ENCODE results near the gene PDX1. TPM values are rescaled to one million over a fixed set of nuclear protein-coding genes. Genes with fewer than 3 reads are reported as not detected.
A peak's percentile ranks its signal among the peaks of the same experiment; 100 is the strongest.

Gene PDX1
- total and polyA plus RNA-seq, 8 donors: 8.0 to 26.1 (median 14.0) TPM

- peaks cover 0 to 10% (median 0%) of the 10 kb centered on the region in 3 donors for H3K4me1 ChIP-seq
- peak overlapping the region; percentile 68 to 86 (median 80) for H3K4me3 ChIP-seq
- TF ChIP-seq CTCF (IDR thresholded peaks at IDR 0.05): no peak
- peaks cover 0 to 6% (median 0%) of the 10 kb centered on the region in 3 donors for H3K36me3 ChIP-seq
- FAIRE-seq (no peak), ATAC-seq (no peak), DNase-seq (no peak)
- WGBS, 2 donors: 56 to 58% methylated on average over 39 of the region's 39 CpGs
- no peaks in the 10 kb centered on the region for H3K27me3 ChIP-seq
- H3K27ac ChIP-seq: peak overlapping the region; percentile 32 to 87 (median 80)
- no peaks in the 10 kb centered on the region for H3K9me3 ChIP-seq
- intact Hi-C loops (cut with DNase I): no loop called here
These were observed 2.4 kb downstream of the PDX1 start for GRCh38 chr13:27921961-27922882.

- DNase-seq: no peak
- H3K9me3 ChIP-seq: no peaks in the 10 kb centered on the region
- peaks cover 0 to 6% (median 0%) of the 10 kb centered on the region in 3 donors for H3K36me3 ChIP-seq
- FAIRE-seq: no peak
- intact Hi-C loops (cut with DNase I): no loop called here
- H3K4me1 ChIP-seq: peaks cover 0 to 10% (median 0%) of the 10 kb centered on the region in 3 donors
- no peak for TF ChIP-seq CTCF (IDR thresholded peaks at IDR 0.05)
- H3K27me3 ChIP-seq: no peaks in the 10 kb centered on the region
- H3K27ac ChIP-seq: peak overlapping the region; percentile 32 to 87 (median 80)
- H3K4me3 ChIP-seq: peak overlapping the region in 3 of 4 donors; percentile 68 to 86 (median 83)
- WGBS, 2 donors: 59 to 65% methylated on average over 24 of the region's 24 CpGs
- no peak for ATAC-seq
These were observed 3.2 kb downstream of the PDX1 start for GRCh38 chr13:27922883-27923612.

- H3K4me1 ChIP-seq: peaks cover 0 to 5% (median 0%) of the 10 kb centered on the region in 3 donors
These were observed 4.2 kb downstream of the PDX1 start for GRCh38 chr13:27923794-27924528.

More at GRCh38 chr13:27923794-27924528, 4.2 kb downstream of the PDX1 start:
- intact Hi-C loops (cut with DNase I): no loop called here
- ATAC-seq (no peak), FAIRE-seq (no peak), DNase-seq (peak in 5 of 6 donors; percentile 5 to 75 (median 57))
- 50 to 61% methylated on average over 44 to 48 of the region's 48 CpGs for WGBS, 2 donors
- no peaks in the 10 kb centered on the region for H3K9me3 ChIP-seq
- H3K4me3 ChIP-seq: peak overlapping the region in 3 of 4 donors; percentile 14 to 83 (median 68)
- peak overlapping the region; percentile 39 to 87 (median 80) for H3K27ac ChIP-seq
- no peaks in the 10 kb centered on the region for H3K27me3 ChIP-seq
- no peak for TF ChIP-seq CTCF (IDR thresholded peaks at IDR 0.05)
- peaks cover 0 to 6% (median 0%) of the 10 kb centered on the region in 3 donors for H3K36me3 ChIP-seq
